Nephron progenitor cell (in vitro differentiated cells): ENCODE data around the gene ANTXR1.

ENCODE experiments used
- DNase-seq: peaks from one replicate; pipeline ENCODE4 v3.0.0; 2021
- H3K27ac Mint-ChIP-seq: 2 replicates; pipeline ENCODE4 v1.8.0; 2021; ENCODE audit warnings: mild to moderate bottlenecking, moderate library complexity, mixed read lengths
- H3K27me3 Mint-ChIP-seq: 2 replicates; pipeline ENCODE4 v1.8.0; 2021; ENCODE audit warnings: mild to moderate bottlenecking, low read depth, mixed read lengths; ENCODE audit not compliant: poor library complexity
- H3K36me3 Mint-ChIP-seq: 2 replicates; pipeline ENCODE4 v1.8.0; 2021; ENCODE audit warnings: low read depth, mixed read lengths
- H3K4me1 Mint-ChIP-seq: 2 replicates; pipeline ENCODE4 v1.8.0; 2021; ENCODE audit warnings: mixed read lengths
- H3K4me3 Mint-ChIP-seq: 2 replicates; pipeline ENCODE4 v1.8.0; 2021; ENCODE audit warnings: mild to moderate bottlenecking, moderate library complexity, mixed read lengths
- H3K9me3 Mint-ChIP-seq: 2 replicates; pipeline ENCODE4 v1.8.0; 2021; ENCODE audit warnings: mild to moderate bottlenecking, moderate library complexity, mixed read lengths
- CTCF ChIP-seq: fragments of 200-600 bp; sonication (generic); IDR thresholded peaks from 2 replicates; pipeline ENCODE4 v1.5.0; 2021; ENCODE audit warnings: antibody characterized with exemption

ANTXR1 gene

GRCh38 chr2:69089266-69089665 lies 76.3 kb downstream of the ANTXR1 start:
- Mint-ChIP-seq H3K9me3 (no peaks in the 10 kb centered on the region), H3K36me3 (peaks cover 80% of the 10 kb centered on the region)

GRCh38 chr2:69089998-69090397 lies 77.0 kb downstream of the ANTXR1 start:
- DNase-seq: no peak
- Mint-ChIP-seq H3K27ac (no peak overlapping the region), H3K36me3 (peaks cover 85% of the 10 kb centered on the region), H3K4me1 (no peaks in the 10 kb centered on the region), H3K9me3 (no peaks in the 10 kb centered on the region), H3K4me3 (no peak overlapping the region), H3K27me3 (peaks cover 2% of the 10 kb centered on the region)
- no peak for TF ChIP-seq CTCF

More at GRCh38 chr2:69089266-69089665, 76.3 kb downstream of the ANTXR1 start:
- Mint-ChIP-seq H3K27ac (no peak overlapping the region), H3K4me3 (no peak overlapping the region), H3K27me3 (peaks cover 2% of the 10 kb centered on the region), H3K4me1 (no peaks in the 10 kb centered on the region)
- DNase-seq: no peak
- no peak for TF ChIP-seq CTCF

- no peak for TF ChIP-seq CTCF
- DNase-seq: no peak
- Mint-ChIP-seq H3K27me3 (peaks cover 2% of the 10 kb centered on the region), H3K4me1 (no peaks in the 10 kb centered on the region), H3K27ac (no peak overlapping the region), H3K4me3 (no peak overlapping the region), H3K9me3 (no peaks in the 10 kb centered on the region), H3K36me3 (peaks cover 85% of the 10 kb centered on the region)
Observed at GRCh38 chr2:69090820-69091219, 77.8 kb downstream of the ANTXR1 start.

- H3K27me3 Mint-ChIP-seq: peaks cover 2% of the 10 kb centered on the region
- no peak for TF ChIP-seq CTCF
- H3K9me3 Mint-ChIP-seq: no peaks in the 10 kb centered on the region
- no peaks in the 10 kb centered on the region for H3K4me1 Mint-ChIP-seq
- H3K36me3 Mint-ChIP-seq: peaks cover 86% of the 10 kb centered on the region
- no peak for DNase-seq
- no peak overlapping the region for H3K4me3 Mint-ChIP-seq
- no peak overlapping the region for H3K27ac Mint-ChIP-seq
Observed at GRCh38 chr2:69092857-69093256, 79.9 kb downstream of the ANTXR1 start.

GRCh38 chr2:69095305-69095704 lies 82.3 kb downstream of the ANTXR1 start:
- Mint-ChIP-seq H3K9me3 (no peaks in the 10 kb centered on the region), H3K27ac (no peak overlapping the region), H3K27me3 (no peaks in the 10 kb centered on the region), H3K4me3 (no peak overlapping the region), H3K36me3 (peaks cover 84% of the 10 kb centered on the region), H3K4me1 (no peaks in the 10 kb centered on the region)
- no peak for DNase-seq
- no peak for TF ChIP-seq CTCF

- H3K9me3 Mint-ChIP-seq: no peaks in the 10 kb centered on the region
- TF ChIP-seq CTCF: no peak
- no peak overlapping the region for H3K4me3 Mint-ChIP-seq
- H3K4me1 Mint-ChIP-seq: no peaks in the 10 kb centered on the region
- H3K27me3 Mint-ChIP-seq: no peaks in the 10 kb centered on the region
- H3K36me3 Mint-ChIP-seq: peaks cover 83% of the 10 kb centered on the region
- no peak for DNase-seq
- H3K27ac Mint-ChIP-seq: no peak overlapping the region
Observed at GRCh38 chr2:69096326-69097095, 83.5 kb downstream of the ANTXR1 start.
